Sigmoid colon (tissue), 4 donors: Measurements from ENCODE around the gene LAMC1.

ENCODE experiments used
- EP300 ChIP-seq, 4 donors: sonication (generic); formaldehyde crosslinking; IDR thresholded peaks; one replicate each; pipeline ENCODE4 v1.6.1; 2017; ENCODE audit warnings: antibody characterized with exemption in 4 of 4
- POLR2A ChIP-seq, 2 donors: fragments of 450-650 bp; IDR thresholded peaks; one replicate each; pipeline ENCODE4 v1.6.1; 2016; ENCODE audit warnings: antibody characterized with exemption in 2 of 2, mild to moderate bottlenecking in 2 of 2, moderate library complexity in 2 of 2
- POLR2AphosphoS5 ChIP-seq, 4 donors: sonication (generic); formaldehyde crosslinking; IDR thresholded peaks; one replicate each; pipeline ENCODE4 v1.6.1; 2017; ENCODE audit warnings: antibody characterized with exemption in 4 of 4
- TF ChIP-seq, protein P1 (sequence below), 4 experiments: fragments of 450-650 bp in 3 of 4; fragments of 200-600 bp in 1 of 4; IDR thresholded peaks; one replicate each; pipeline ENCODE4 v1.5.1; 2016 to 2019; ENCODE audit warnings: antibody characterized with exemption in 4 of 4, mild to moderate bottlenecking in 3 of 4, moderate library complexity in 2 of 4

DNA sequence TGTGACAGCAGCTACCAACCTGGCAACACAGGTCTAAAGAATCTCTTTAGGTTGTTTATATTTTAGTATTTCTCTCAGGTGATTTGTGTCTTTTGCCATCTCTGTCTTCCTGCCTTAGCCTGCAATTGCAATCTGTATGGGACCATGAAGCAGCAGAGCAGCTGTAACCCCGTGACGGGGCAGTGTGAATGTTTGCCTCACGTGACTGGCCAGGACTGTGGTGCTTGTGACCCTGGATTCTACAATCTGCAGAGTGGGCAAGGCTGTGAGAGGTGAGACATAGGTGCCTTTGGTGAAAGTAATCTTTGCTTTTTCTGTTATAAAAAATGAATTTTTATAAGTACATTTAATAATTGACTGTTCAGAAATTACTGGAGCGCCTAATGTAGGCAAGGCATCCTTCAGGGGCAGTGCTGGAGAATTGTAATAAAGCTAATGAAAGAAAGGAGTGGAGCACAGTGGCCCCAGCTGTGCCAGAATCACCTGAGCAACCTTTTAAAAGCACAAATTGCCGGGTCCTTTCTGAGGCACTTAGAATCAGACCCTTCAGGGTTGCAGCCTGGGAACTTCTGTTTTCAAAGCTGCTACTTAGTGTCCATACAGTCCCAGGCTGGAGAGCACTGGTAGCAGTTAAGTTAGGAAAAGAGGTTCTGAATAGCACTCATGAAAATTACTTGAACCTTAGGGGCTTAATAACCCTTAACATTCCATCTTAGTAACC, 102.2 kb downstream of the LAMC1 start:
- TF ChIP-seq, protein P1, sequence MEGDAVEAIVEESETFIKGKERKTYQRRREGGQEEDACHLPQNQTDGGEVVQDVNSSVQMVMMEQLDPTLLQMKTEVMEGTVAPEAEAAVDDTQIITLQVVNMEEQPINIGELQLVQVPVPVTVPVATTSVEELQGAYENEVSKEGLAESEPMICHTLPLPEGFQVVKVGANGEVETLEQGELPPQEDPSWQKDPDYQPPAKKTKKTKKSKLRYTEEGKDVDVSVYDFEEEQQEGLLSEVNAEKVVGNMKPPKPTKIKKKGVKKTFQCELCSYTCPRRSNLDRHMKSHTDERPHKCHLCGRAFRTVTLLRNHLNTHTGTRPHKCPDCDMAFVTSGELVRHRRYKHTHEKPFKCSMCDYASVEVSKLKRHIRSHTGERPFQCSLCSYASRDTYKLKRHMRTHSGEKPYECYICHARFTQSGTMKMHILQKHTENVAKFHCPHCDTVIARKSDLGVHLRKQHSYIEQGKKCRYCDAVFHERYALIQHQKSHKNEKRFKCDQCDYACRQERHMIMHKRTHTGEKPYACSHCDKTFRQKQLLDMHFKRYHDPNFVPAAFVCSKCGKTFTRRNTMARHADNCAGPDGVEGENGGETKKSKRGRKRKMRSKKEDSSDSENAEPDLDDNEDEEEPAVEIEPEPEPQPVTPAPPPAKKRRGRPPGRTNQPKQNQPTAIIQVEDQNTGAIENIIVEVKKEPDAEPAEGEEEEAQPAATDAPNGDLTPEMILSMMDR (IDR thresholded peaks at IDR 0.05), result no peak
- TF ChIP-seq POLR2A (IDR thresholded peaks at IDR 0.05) (no peak), POLR2AphosphoS5 (IDR thresholded peaks at IDR 0.05) (no peak), EP300 (IDR thresholded peaks at IDR 0.05) (no peak)
